Left hindlimb (tissue), 1 donor: ENCODE results near the gene VAPA.
"Not testable (repeated sequence)": the region's sequence is repeated elsewhere in the genome, so short reads cannot be mapped to it uniquely, and the experiment has no call there.

Experiments used
- DNase-seq: peaks from one replicate; pipeline ENCODE4 v3.0.0-alpha.2; 2018

VAPA gene

DNA sequence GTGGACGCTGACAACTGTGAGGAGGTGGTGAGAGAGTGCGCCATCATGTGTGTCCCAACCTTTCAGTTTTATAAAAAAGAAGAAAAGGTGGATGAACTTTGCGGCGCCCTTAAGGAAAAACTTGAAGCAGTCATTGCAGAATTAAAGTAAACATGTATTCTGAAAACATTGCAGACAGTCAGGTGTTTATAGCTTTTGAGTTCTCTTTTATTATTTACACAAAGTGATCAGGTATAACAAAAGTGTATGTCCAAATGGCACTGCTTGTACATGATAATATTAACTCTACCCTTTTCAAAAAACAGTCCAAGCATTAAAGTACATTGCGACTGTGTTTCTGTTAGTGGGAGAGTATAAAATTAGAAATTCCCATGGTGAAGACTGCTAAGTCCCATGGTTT lies 25.8 kb upstream of the VAPA start:
- DNase-seq = no peak

DNA sequence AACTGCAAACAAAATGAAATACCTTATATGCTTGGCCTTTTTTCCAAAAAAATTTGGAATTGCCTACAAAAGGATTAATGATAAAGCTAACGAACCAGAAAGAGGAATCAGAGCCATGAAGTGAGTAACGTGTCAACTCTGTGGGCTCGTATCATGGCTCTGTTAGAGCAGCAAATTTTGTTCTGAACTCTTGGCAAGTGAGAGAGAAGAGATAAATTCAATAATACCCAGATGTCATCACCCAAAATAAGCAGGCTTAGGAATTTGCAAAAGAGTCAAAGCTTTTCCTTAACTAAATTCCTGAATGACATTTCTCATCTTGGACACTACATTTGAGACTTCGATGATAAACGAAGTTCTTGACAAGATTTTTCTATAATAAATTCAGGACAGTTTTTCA lies 23.6 kb upstream of the VAPA start:
- DNase-seq = no peak

DNA sequence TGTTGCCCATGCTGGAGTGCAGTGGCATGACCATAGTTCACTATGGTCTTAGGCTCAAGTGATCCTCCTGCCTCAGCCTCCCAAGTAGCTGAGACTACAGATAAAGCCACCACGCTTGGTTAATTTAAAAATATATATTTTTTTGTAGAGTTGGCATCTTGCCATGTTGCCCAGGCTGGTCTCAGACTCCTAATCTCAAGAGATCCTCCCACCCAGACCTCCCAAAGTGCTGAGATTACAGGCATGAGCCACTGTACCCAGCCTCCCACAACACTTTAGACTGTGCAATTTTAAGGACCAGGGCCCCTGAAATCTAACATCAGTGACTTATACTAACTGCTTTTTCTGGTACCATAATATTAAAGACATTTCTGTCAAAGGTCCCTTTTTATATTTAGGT lies 22.9 kb upstream of the VAPA start:
- DNase-seq = no peak

DNA sequence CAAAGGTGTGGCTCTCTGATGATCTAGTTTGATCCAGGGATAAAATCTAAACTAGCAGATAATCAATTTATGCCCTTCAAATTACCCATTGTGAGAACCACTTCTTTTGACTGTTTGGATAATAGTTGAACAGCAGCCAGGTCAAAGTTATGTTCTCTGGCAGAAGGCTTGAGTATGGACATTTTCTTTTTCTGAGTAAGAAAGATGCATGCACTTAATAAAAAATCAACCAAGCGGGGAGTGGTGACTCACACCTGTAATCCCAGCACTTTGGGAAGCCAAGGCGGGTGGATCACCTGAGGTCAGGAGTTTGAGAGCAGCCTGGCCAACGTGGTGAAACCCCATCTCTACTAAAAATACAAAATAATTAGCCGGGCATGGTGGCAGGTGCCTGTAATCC lies 22.3 kb upstream of the VAPA start:
- DNase-seq = not testable (repeated sequence)

DNA sequence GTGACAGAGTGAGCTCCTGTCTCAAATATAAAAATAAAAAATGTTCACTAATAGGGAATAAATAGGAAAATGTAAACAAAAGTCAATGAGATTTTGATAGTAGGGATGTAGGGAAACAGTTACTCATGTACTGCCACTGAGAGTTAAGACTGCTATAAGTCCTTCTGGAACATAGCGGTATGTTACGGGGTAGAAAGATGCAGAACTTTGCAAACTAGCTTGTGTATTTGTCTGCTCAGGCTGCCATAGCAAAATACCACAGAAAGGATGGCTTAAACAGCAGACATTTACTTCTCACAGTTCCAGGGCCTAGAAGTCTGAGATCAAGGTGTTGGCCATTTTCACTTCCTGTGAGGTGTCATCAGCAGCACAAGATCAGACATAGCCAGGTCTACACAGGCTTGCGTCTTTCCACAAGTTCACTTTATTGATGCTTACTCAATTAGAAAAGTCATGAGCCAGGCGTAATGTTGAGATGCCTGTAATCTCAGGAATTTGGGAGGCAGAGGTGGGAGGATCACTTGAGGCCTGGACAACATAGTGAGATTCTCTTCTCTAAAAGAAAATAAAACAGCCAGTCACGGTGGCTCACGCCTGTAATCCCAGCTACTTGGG lies 19.3 kb upstream of the VAPA start:
- DNase-seq = no peak

DNA sequence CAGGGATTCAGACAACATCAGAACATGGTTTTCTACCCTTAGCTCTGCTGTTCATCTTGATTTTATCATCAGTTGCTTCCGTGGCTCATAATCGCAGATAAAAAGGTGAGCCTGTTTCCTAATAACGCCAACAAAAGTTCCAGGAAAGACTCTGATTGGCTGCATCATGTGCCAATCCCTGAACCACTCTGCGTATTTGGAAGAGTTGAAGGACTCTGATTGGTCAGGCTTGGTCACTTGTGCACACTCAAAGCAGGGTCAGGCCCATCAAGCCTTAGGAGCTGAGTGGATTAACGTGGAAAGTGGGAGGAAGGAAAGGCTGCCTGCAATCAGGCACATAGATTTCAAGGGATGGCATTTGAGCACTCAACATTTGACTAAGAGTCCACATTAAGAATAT lies 16.7 kb upstream of the VAPA start:
- DNase-seq = no peak

DNA sequence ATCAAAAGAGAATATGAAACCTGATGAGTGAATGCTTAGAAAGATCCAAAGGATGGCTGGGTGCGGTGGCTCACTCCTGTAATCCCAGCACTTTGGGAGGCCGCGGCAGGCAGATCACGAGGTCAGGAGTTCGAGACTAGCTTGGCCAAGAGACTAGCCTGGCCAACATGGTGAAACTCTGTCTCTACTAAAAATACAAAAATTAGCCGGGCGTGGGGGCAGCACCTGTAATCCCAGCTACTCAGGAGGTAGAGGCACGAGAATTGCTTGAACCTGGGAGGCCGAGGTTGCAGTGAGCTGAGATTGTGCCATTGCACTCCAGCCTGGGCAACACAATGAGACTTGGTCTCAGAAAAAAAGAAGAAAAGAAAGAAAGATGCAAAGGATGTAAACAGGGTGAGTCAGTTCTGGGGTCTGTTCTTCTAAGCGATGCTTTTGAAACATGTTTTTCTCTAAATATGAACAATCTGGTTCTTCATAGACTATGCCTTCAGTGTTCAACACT lies 16.0 kb upstream of the VAPA start:
- not testable (repeated sequence) for DNase-seq

DNA sequence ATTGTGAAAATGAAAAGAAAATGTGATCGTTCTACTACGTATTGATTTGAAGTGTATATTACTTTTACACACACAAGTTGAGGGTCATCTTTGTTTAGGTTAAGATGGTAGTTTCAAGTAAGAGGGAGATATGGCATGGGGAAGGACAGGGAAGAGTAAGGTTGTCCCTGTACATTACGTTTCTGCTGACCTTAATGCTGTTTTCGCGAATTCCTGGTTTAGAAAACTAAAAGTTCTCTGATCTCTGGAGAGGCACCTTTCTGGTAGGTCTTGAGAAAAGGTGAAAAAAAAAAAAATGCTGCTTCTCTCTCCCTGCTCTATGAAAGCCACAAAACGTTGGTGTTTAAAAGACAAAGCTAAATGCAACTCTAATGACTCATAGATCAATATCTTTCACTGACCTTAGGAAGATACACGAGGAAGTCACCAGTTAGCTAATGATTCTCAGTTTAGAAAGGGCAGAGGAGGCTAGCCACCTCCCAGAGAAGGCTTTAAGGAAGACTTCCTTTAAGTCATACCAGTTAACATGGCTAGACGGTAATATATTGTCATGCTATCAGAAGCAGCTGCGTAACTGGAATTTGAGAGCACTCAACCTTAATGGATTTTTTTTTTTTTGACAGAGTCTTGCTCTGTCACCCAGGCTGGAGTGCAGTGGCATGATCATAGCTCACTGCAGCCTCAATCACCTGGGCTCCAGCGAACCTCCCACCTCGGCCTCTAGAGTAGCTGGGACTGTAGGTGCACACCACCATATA lies 14.8 kb upstream of the VAPA start:
- DNase-seq = no peak

DNA sequence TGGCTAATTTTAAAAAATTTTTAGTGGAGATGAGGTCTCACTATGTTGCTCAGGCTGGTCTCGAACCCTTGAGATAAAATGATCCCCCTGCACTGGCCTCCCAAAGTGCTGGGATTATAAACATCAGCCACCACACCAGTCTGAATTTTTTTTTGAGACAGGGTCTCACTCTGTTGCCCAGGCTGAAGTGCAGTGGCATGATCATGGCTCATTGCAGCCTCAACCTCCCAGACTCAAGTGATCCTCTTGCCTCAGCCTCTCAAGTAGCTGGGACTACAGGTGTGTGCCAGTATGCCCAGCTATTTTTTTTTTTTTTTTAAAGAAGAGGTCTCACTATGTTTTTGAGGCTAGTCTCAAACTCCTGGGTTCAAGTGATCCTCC lies 14.3 kb upstream of the VAPA start:
- DNase-seq = not testable (repeated sequence)

DNA sequence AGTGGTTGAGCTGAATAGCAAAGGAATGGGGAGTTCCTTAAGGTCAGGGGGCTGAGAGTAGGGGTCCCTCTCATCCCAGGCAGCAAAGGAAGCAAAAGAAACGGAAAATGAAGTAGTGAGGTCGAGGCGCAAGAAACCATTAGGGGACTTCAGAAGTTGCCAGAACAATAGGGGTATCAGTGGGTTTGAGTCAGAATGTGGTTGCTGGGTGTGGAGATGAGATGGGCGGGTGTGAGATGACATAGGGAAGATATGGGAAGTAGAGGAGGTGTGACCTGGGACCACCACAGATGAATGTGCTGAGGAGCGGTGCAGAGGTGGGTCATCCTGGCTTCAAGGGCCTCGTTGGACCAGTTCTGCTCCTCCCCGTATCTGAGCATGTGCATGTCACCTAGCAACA lies 13.1 kb upstream of the VAPA start:
- no peak for DNase-seq

DNA sequence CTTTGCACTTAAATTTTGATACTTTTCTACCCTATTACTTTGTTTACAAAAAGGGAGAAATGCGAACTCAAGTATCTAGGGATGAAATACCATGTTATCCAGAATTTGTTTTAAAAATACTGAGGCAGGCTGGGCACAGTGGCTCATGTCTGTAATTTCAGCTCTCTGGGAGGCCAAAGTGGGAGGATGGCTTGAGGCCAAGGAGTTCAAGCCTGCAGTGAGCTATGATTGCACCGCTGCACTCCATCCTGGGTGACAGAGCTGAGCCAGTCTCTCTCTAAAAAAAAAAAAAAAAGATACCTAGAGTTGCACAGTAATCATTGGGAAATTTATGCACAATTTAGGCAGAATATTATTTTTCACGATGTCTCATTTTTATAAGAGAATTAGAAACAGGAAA lies 12.4 kb upstream of the VAPA start:
- DNase-seq = no peak

DNA sequence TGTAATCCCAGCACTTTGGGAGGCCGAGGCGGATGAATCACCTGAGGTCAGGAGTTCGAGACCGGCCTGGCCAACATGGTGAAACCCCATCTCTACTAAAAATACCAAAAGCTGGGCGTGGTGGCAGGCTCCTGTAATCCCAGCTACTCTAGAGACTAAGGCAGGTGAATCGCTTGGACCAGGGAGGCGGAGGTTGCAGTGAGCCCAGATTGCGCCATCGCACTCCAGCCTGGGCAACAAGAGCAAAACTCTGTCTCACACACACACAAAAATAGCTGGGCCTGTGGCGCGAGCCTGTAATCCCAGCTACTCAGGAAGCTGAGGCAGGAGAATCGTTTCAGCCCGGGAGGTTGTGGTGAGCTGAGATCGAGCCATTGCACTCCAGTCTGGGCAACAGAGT lies 11.6 kb upstream of the VAPA start:
- not testable (repeated sequence) for DNase-seq

DNA sequence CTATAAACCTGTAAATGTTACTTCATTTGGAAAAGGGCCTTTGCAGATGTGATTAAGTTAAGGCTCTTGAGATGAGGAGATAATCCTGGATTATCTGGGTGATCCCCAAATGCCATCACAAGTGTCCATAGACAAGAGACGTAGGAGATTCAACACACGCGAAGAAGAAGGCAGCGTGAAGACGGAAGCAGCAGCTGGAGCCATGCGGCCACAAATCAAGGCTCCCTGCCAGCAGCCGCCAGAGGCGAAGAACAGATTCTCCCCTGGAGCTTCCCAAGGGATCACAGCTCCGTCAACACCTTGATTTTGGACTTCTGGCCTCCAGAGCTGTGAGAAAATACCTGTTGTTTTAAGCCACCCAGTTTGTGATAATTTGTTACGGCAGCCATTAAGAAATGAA lies 11.0 kb upstream of the VAPA start:
- no peak for DNase-seq

DNA sequence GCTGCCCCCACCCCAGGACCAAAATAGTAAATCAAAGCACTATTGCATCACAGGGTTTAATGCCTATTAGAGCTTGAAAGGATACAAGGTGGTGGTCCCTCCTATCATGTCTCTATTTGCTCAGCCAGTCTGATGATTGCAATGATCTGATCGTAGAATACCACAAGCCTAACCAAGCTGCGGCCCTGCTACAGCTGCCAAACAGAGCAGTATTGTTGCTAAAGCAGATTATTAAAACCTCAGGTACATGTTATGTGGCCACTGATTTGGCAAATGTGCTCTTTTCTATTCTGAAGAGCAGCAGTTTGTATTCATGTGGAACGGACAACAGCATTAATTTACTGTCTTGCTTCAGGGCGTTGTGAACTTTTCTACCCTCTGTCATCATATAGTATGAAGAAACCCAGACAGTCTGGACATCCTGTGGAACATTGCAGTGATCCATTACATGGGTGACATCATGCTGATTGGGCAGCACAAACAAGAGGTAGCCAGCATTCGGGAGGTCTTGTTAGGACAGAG lies 8.4 kb upstream of the VAPA start:
- DNase-seq = no peak

DNA sequence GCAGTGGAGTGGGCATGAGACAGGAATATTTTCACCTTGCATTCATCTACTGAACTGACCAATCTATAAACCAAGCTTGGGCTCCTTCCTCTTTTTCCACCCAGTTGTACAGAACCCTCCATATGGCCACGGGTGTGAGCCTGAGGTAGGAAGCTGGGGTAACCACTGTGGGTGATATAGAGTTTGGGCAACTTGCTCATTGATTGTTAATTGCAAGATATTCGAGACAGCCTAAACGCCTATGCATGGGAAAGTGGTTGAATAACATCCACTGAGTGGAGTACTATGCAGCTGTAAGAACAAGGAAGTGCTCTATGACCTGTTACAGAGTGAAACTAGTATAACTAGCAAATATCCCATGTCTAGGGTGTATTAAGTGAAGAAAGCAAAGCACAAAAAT lies 7.3 kb upstream of the VAPA start:
- no peak for DNase-seq

DNA sequence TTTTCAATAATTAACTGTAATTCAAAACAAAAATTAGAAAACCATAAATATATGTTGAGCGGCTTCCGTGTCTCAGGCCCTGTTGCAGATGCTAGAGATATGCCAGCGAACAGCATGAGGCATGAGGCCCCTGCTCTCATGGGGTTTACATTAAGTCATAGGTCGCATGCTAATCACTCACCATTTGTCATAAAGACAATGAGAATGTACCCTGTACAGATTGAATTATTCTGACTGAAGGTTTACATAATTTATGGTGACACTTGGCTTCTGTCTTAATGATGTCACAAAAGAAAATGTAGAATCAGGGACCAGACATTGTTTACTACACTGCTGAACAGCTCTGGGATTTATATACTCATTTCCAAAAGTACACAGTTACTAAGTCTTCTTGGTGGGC lies 5.9 kb upstream of the VAPA start:
- DNase-seq = no peak

DNA sequence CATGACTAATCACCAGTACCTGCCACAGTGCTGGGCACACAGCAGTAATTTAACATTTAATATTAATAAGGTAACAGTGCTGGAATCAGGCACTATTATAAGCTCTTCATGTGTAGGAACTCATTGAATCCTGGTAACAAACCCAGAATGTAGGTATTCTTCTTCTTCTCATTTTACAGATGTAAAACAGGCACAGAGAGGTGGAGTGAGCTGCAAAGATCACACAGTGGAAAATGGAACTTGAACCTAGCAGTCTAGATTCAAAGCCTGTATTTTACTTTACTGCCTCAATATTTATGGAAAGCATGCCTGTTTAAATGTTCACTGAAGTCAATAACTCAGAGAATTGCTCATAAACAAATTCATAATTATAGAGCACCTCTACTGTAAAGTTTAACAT lies 3.7 kb upstream of the VAPA start:
- DNase-seq = no peak

DNA sequence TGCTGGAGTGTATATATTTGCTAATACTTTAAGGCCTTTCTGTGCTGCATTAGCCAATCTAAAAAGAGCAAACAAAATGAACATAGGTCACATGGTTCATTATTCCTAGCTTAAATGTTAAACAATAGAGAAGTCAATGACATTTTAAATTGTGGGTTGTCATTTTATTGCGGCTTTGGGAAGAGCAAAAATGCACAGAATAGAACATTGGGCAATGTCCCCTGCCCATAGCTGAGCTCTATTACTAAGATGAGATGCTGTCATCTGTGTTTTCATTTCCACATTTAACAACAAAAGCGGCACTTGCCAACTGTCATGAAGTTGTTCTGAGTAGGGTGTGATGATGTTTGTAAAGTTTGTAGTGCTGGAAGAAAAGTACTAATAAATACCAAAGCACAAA lies 3.2 kb upstream of the VAPA start:
- DNase-seq = no peak

DNA sequence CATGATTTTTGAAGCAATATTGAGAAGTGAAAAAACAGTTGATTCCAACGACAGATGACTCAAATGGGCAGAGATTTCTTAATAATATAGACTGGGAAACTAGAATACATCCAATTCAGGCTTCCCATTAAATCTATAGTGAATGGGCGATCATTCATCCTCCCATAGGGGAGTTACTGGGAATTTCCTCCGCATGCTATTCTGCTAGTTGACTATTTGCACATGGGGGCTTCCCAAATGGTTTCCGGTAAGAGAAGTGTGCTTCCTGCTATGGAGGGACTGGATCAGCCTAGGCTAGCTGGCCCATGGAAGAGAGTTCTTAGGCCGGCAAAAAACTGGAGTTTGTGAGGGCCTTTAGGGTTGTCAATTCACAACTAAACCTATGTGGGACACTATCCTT lies 2.6 kb upstream of the VAPA start:
- DNase-seq = no peak

DNA sequence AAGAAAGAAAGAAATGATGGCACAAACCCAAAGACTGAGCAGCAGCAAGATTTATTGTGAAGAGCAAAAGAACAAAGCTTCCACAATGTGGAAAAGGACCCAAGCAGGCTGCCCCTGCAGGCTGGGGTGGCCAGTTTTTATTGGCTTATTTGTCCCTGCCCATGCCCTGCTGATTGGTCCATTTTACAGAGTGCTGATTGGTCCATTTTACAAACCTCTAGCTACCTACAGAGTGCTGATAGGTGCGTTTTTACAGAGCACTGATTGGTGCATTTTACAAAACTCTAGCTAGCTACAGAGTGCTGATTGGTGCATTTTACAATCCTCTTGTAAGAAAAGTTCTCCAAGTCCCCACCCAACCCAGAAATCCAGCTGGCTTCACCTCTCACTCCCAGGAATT lies 1.5 kb upstream of the VAPA start:
- not testable (repeated sequence) for DNase-seq

DNA sequence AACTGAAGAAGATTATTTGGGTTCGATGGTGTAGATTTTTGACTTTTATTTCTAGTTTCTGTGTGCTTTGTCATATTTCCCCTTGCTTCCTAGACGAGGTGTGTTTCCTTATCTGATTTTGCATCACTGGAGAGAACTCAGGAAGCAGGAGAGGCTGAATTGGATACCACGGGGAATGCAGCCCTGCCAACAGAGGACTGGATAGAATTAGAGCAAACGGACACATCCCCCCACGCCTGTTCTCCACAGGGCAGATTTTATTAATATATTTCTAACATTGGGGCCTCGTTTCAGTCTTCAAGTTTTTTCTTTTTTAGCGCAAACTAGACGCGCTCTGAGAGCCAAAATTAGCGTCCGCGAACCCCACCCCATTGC lies 678 bp upstream of the VAPA start:
- no peak for DNase-seq

DNA sequence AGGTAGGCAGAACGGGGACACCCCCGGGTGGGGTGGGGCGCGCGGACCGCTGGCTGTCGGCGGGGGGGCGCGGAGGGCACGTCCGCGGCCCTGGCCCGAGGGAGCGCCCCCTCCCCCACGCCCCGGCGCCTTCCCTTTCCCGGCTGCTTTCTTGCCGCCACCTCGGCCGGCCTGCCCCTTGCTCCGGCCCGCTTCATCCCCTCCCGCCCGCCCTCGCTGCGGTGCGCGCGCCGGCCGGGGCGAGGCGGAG lies 443 bp downstream of the VAPA start:
- no peak for DNase-seq

DNA sequence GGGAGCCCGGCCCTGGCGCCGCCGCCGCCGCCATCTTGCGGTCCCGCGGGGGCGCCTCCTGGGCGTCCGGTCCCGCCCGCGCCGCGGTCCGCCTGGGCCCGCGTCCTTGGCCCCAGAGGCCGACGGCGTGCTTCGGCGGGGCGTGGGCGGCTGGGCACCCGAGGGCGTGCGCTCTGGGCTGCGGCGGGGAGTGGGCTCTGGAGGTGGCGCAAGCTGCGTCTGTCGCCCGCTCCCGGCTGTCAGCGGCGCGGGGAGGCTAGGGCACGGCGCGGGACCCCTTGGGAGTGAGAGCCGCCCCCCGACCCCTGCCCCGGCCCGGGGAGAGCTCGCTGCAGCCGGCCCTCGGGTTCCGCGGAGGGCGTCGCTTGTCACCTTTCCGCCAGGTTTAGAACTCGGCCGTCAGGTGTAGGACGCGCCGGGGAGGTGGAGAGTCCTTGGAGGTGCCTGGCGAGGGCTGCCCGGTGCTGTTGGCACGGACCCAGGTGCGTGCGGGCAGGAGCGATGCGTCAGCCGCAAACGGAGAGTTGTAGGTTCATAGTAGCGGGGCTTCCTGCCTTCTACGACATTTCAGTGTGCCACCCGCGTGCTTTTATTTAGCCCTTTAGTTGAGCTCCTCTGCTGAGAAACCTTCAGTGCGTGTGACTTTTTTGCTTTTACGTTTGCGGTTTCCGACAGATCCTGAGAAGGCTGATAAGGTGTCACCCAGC lies 921 bp downstream of the VAPA start:
- DNase-seq = peak; percentile 70
